H1 (cell line): ENCODE measurements around the gene IL16. TPM values are rescaled to one million over a fixed set of nuclear protein-coding genes. Genes with fewer than 3 reads are reported as not detected.

Experiments
- CTCF ChIA-PET: fragments of 300-600 bp; sonication (Branson Sonifier 250); formaldehyde crosslinking; loops from one replicate; lab custom pipeline; 2021; ENCODE audit not compliant: partially characterized antibody; lab: Charles Lee
- POLR2A ChIA-PET: fragments of 300-600 bp; sonication (Branson Sonifier 250); formaldehyde crosslinking; loops from one replicate; lab custom pipeline; 2021; ENCODE audit warnings: inconsistent platforms; ENCODE audit not compliant: partially characterized antibody; lab: Charles Lee
- DNase-seq, 2 experiments: peaks; one replicate each; pipeline versions ENCODE4 v3.0.0 to v3.0.0-alpha.2; 2010 to 2022; ENCODE audit warnings: low spot score in 2 of 2, low read depth in 1 of 2, mixed read lengths in 1 of 2
- FAIRE-seq: peaks from 2 replicates; lab custom pipeline; 2011; peaks lifted over from hg19 to GRCh38; lab: Jason Lieb, UNC
- H2AFZ ChIP-seq: 2 replicates; pipeline ENCODE4 v1.8.1; 2012; ENCODE audit warnings: low read length, inconsistent platforms
- H2AK5ac ChIP-seq: 2 replicates; pipeline ENCODE4 v1.6.1; 2013; ENCODE audit warnings: low read depth, low read length
- H2BK120ac ChIP-seq: replicated peaks from 2 replicates; pipeline ENCODE3; 2013; ENCODE audit warnings: low read depth, low read length, inconsistent platforms
- H2BK12ac ChIP-seq: 2 replicates; pipeline ENCODE4 v1.6.1; 2013; ENCODE audit warnings: low read depth, low read length
- H2BK15ac ChIP-seq: 2 replicates; pipeline ENCODE4 v1.6.1; 2013; ENCODE audit warnings: low read length
- H2BK20ac ChIP-seq: 2 replicates; pipeline ENCODE4 v1.6.1; 2013; ENCODE audit warnings: low read length
- H2BK5ac ChIP-seq: 2 replicates; pipeline ENCODE4 v1.6.1; 2013; ENCODE audit warnings: low read depth, low read length
- H3K14ac ChIP-seq: 2 replicates; pipeline ENCODE4 v1.6.1; 2013; ENCODE audit warnings: inconsistent platforms; ENCODE audit not compliant: insufficient read length
- H3K18ac ChIP-seq: 2 replicates; pipeline ENCODE4 v1.6.1; 2013; ENCODE audit warnings: low read length; ENCODE audit errors: extremely low read depth
- H3K23ac ChIP-seq: 2 replicates; pipeline ENCODE4 v1.6.1; 2013; ENCODE audit warnings: inconsistent platforms; ENCODE audit not compliant: insufficient read length
- H3K23me2 ChIP-seq: 2 replicates; pipeline ENCODE4 v1.6.1; 2013; ENCODE audit warnings: low read depth, low read length
- H3K27ac ChIP-seq: 2 replicates; pipeline ENCODE4 v1.6.1; 2011; ENCODE audit warnings: low read depth, low read length, inconsistent platforms
- H3K27me3 ChIP-seq, 4 experiments: replicated peaks in 1 of 4; 1 replicate in 1 of 4; 2 replicates in 3 of 4; pipeline versions ENCODE4 v1.6.1 to v1.8.1; 2011 to 2013; ENCODE audit warnings: low read length in 3 of 4, mild to moderate bottlenecking in 3 of 4, inconsistent platforms in 2 of 4, mixed read lengths in 2 of 4, moderate library complexity in 1 of 4; ENCODE audit not compliant: control insufficient read depth in 3 of 4, insufficient read depth in 3 of 4; ENCODE audit errors: extremely low read depth in 1 of 4
- H3K36me3 ChIP-seq, 4 experiments: 2 replicates each; pipeline versions ENCODE4 v1.6.1 to v1.8.1; 2011 to 2013; ENCODE audit warnings: mild to moderate bottlenecking in 4 of 4, low read length in 3 of 4, moderate library complexity in 2 of 4, control low read depth in 1 of 4, inconsistent platforms in 1 of 4; ENCODE audit not compliant: insufficient read depth in 4 of 4, control insufficient read depth in 2 of 4
- H3K4ac ChIP-seq: replicated peaks from 2 replicates; pipeline ENCODE3; 2013; ENCODE audit warnings: low read length, low read depth, mixed read lengths, inconsistent platforms; ENCODE audit not compliant: insufficient read length
- H3K4me1 ChIP-seq, 4 experiments: replicated peaks in 1 of 4; 1 replicate in 1 of 4; 2 replicates in 3 of 4; pipeline versions ENCODE4 v1.6.1 to v1.8.1; 2011 to 2013; ENCODE audit warnings: low read length in 3 of 4, inconsistent platforms in 2 of 4, mixed read lengths in 1 of 4; ENCODE audit not compliant: insufficient read depth in 4 of 4, control insufficient read depth in 3 of 4
- H3K4me2 ChIP-seq, 2 experiments: 2 replicates each; pipeline versions ENCODE4 v1.6.1 to v1.8.1; 2011 to 2013; ENCODE audit warnings: low read depth in 2 of 2, low read length in 2 of 2, control low read depth in 1 of 2, inconsistent platforms in 1 of 2, mild to moderate bottlenecking in 1 of 2; ENCODE audit not compliant: insufficient read depth in 1 of 2
- H3K4me3 ChIP-seq, 4 experiments: fragments of 200-600, 300-600 bp in 1 of 4; sonication (generic), shearing (Covaris generic), sonication (Bioruptor Twin) in 1 of 4; 2 replicates each; pipeline versions ENCODE4 v1.5.1 to v1.8.1; 2011 to 2016; ENCODE audit warnings: low read length in 4 of 4, low read depth in 3 of 4, control low read depth in 2 of 4, inconsistent platforms in 2 of 4, mild to moderate bottlenecking in 2 of 4, mixed read lengths in 1 of 4, moderate library complexity in 1 of 4; ENCODE audit not compliant: insufficient read depth in 2 of 4; ENCODE audit errors: extremely low read depth in 1 of 4
- H3K56ac ChIP-seq: replicated peaks from 2 replicates; pipeline ENCODE3; 2013; ENCODE audit warnings: low read depth, mild to moderate bottlenecking, mixed read lengths, low read length, inconsistent platforms; ENCODE audit not compliant: insufficient read length
- H3K79me1 ChIP-seq: 2 replicates; pipeline ENCODE4 v1.6.1; 2013; ENCODE audit warnings: low read depth, low read length, control low read depth
- H3K79me2 ChIP-seq, 2 experiments: 2 replicates each; pipeline versions ENCODE4 v1.6.1 to v1.8.1; 2012 to 2013; ENCODE audit warnings: low read length in 2 of 2, mild to moderate bottlenecking in 2 of 2, inconsistent platforms in 1 of 2; ENCODE audit not compliant: insufficient read depth in 2 of 2, control insufficient read depth in 1 of 2
- H3K9ac ChIP-seq, 4 experiments: replicated peaks in 1 of 4; 1 replicate in 1 of 4; 2 replicates in 3 of 4; pipeline versions ENCODE4 v1.6.1 to v1.8.1; 2011 to 2013; ENCODE audit warnings: low read depth in 3 of 4, low read length in 3 of 4, control low read depth in 2 of 4, mild to moderate bottlenecking in 2 of 4, moderate library complexity in 2 of 4, inconsistent platforms in 1 of 4; ENCODE audit errors: extremely low read depth in 1 of 4
- H3K9me3 ChIP-seq, 2 experiments: 2 replicates each; pipeline versions ENCODE4 v1.6.1 to v1.8.1; 2012 to 2013; ENCODE audit warnings: mild to moderate bottlenecking in 2 of 2, moderate library complexity in 2 of 2, control low read depth in 1 of 2, inconsistent platforms in 1 of 2, low read depth in 1 of 2, low read length in 1 of 2, mixed read lengths in 1 of 2; ENCODE audit not compliant: insufficient read depth in 2 of 2
- H4K20me1 ChIP-seq, 2 experiments: replicated peaks in 1 of 2; 2 replicates each; pipeline versions ENCODE3 to v1.8.1; 2011 to 2013; ENCODE audit warnings: inconsistent platforms in 2 of 2, low read length in 2 of 2, mild to moderate bottlenecking in 1 of 2; ENCODE audit not compliant: insufficient read depth in 2 of 2, control insufficient read depth in 1 of 2
- H4K5ac ChIP-seq: 2 replicates; pipeline ENCODE4 v1.6.1; 2013; ENCODE audit warnings: low read length, low read depth, mixed read lengths, inconsistent platforms; ENCODE audit not compliant: insufficient read length
- H4K8ac ChIP-seq: 2 replicates; pipeline ENCODE4 v1.8.0; 2013; ENCODE audit warnings: mild to moderate bottlenecking, moderate library complexity, low read length, inconsistent platforms; ENCODE audit not compliant: insufficient read depth; ENCODE audit errors: extremely low read depth
- H4K91ac ChIP-seq: replicated peaks from 2 replicates; pipeline ENCODE3; 2013; ENCODE audit warnings: low read length, mixed read lengths, inconsistent platforms; ENCODE audit not compliant: insufficient read length
- CBX8 ChIP-seq: fragments of 300-800, 300-1000 bp; sonication (generic); IDR thresholded peaks from 2 replicates; pipeline ENCODE4 v1.7.1; 2016; ENCODE audit warnings: low read depth, low read length, borderline replicate concordance
- CTBP2 ChIP-seq: IDR thresholded peaks from 2 replicates; pipeline ENCODE4 v1.7.0; 2011; ENCODE audit warnings: borderline replicate concordance, mild to moderate bottlenecking, moderate library complexity, mixed read lengths, low read length; ENCODE audit not compliant: insufficient read depth, insufficient read length
- EP300 ChIP-seq, 2 experiments: IDR thresholded peaks; 1 replicate in 1 of 2; 2 replicates in 1 of 2; pipeline ENCODE4 v1.6.1; 2011 to 2012; ENCODE audit warnings: low read depth in 2 of 2, low read length in 2 of 2, mild to moderate bottlenecking in 2 of 2, borderline replicate concordance in 1 of 2, inconsistent platforms in 1 of 2, moderate library complexity in 1 of 2
- EZH2 ChIP-seq: fragments of 200-600 bp; sonication (generic); IDR thresholded peaks from 2 replicates; pipeline ENCODE4 v1.7.1; 2012; ENCODE audit warnings: low read depth, mild to moderate bottlenecking, moderate library complexity, low read length, inconsistent platforms; ENCODE audit not compliant: severe bottlenecking
- JUN ChIP-seq: IDR thresholded peaks from 2 replicates; pipeline ENCODE4 v1.6.1; 2011; ENCODE audit warnings: low read depth, mild to moderate bottlenecking, improper control_type of control experiment, low read length
- NANOG ChIP-seq: IDR thresholded peaks from 2 replicates; pipeline ENCODE4 v1.6.1; 2011; ENCODE audit warnings: low read length, low read depth, mild to moderate bottlenecking, inconsistent platforms; ENCODE audit not compliant: insufficient read depth, poor library complexity, severe bottlenecking
- PHF8 ChIP-seq: fragments of 200-600 bp; sonication (generic); conservative IDR thresholded peaks from 2 replicates; pipeline ENCODE4 v1.7.1; 2012; ENCODE audit warnings: low read depth, mild to moderate bottlenecking, inconsistent platforms, low read length, moderate library complexity
- RFX5 ChIP-seq: IDR thresholded peaks from 2 replicates; pipeline ENCODE4 v1.6.1; 2011; ENCODE audit warnings: low read depth, low read length, improper control_type of control experiment, borderline replicate concordance
- SIN3A ChIP-seq, 2 experiments: IDR thresholded peaks in 1 of 2; conservative IDR thresholded peaks in 1 of 2; 2 replicates each; pipeline ENCODE4 v1.6.1; 2011 to 2012; ENCODE audit warnings: low read length in 2 of 2, improper control_type of control experiment in 1 of 2, low read depth in 1 of 2, mild to moderate bottlenecking in 1 of 2
- SUZ12 ChIP-seq: fragments of 200-600 bp; sonication (generic); IDR thresholded peaks from 2 replicates; pipeline ENCODE4 v1.6.1; 2012; ENCODE audit warnings: mild to moderate bottlenecking, inconsistent platforms, low read length, moderate library complexity, mixed read lengths
- WGBS, 2 experiments: shearing (Covaris generic) in 1 of 2; methylation state at CpG; one replicate each; pipeline versions ENCODE4 v1.1.6 to v1.1.7; 2013 to 2015; ENCODE audit warnings: low lambda C conversion rate in 2 of 2, mixed read lengths in 2 of 2, inconsistent platforms in 1 of 2, low coverage in 1 of 2, missing lambda C conversion rate in 1 of 2; ENCODE audit not compliant: insufficient replicate concordance in 2 of 2, insufficient coverage in 1 of 2, insufficient read length in 1 of 2; ENCODE audit errors: extremely low coverage in 1 of 2, missing lambda C conversion rate in 1 of 2; 5-methylcytosine and 5-hydroxymethylcytosine counted together
- polyA plus RNA-seq, 7 experiments: library from polyadenylated mRNA; depleted of rRNA in 3 of 7; stranded (reverse) in 5 of 7; unstranded in 2 of 7; fragments of >200 nt in 5 of 7; fragments of 200-250 nt in 2 of 7; gene quantifications; 1 replicate in 5 of 7; 2 replicates in 1 of 7; 4 replicates in 1 of 7; pipeline versions ENCODE4 v1.2.1 to v1.2.3, GENCODE V29; 2011 to 2013; ENCODE audit warnings: missing spikeins in 2 of 7, mixed read lengths in 2 of 7
- total RNA-seq: library from RNA; stranded (reverse); fragmentation: NEBNext Ultra II Directional; extraction: Animal tissue kit (Norgen Biotek cat#: 25700); gene quantifications from 2 replicates; pipeline ENCODE4 v1.2.1, GENCODE V29; 2021

Gene IL16
- total and polyA plus RNA-seq, 2 of the 8 experiments (the other 6 are each of a cell fraction or from before 2014, with no cell fraction given), result 0.03 to 0.09 TPM

- FAIRE-seq (no peak), DNase-seq (no peak)
- H4K8ac ChIP-seq, result no peak overlapping the region
- H3K23me2 ChIP-seq, result no peaks in the 10 kb centered on the region
- WGBS, 2 experiments, result 86% methylated on average over 6 of the region's 6 CpGs; no CpG with 5 or more reads in 1 of the 2 experiments
- peaks cover 0 to 13% (median 7%) of the 10 kb centered on the region in 4 experiments; a peak in 6 of 8 replicates for H3K36me3 ChIP-seq
- H4K20me1 ChIP-seq, result peaks cover 0 to 3% of the 10 kb centered on the region in 2 experiments
- H3K9ac ChIP-seq, result no peak overlapping the region
- no peaks in the 10 kb centered on the region; a peak in 1 of 7 replicates for H3K4me1 ChIP-seq
- no peak for TF ChIP-seq JUN
- TF ChIP-seq SIN3A (conservative IDR thresholded peaks at IDR 0.05 in 1 of 2, IDR thresholded peaks at IDR 0.05 in 1 of 2; ENCODE audit: low read depth in 1 of 2, low read length in 2 of 2), result no peak
- no peak for TF ChIP-seq EZH2
- TF ChIP-seq NANOG, result no peak
- TF ChIP-seq EP300 (IDR thresholded peaks at IDR 0.05; ENCODE audit: borderline replicate concordance in 1 of 2, low read depth in 2 of 2, low read length in 2 of 2), result no peak
- TF ChIP-seq CTBP2, result no peak
- TF ChIP-seq RFX5, result no peak
- TF ChIP-seq SUZ12, result no peak
- TF ChIP-seq CBX8, result no peak
- TF ChIP-seq PHF8, result no peak
- H3K4ac ChIP-seq, result no peak overlapping the region
- H2BK20ac ChIP-seq, result no peak overlapping the region
- H3K79me1 ChIP-seq, result no peaks in the 10 kb centered on the region
- ChIA-PET POLR2A (no interaction called here), CTCF (no interaction called here)
- no peak overlapping the region for H3K4me3 ChIP-seq
- no peak overlapping the region for H3K18ac ChIP-seq
- no peak overlapping the region for H2BK5ac ChIP-seq
- H2BK15ac ChIP-seq, result no peak overlapping the region
- no peak overlapping the region for H3K4me2 ChIP-seq
- H2AFZ ChIP-seq, result no peak overlapping the region
- no peak overlapping the region for H3K56ac ChIP-seq
- no peak overlapping the region for H2BK12ac ChIP-seq
- no peak overlapping the region for H2AK5ac ChIP-seq
- H3K9me3 ChIP-seq, result no peaks in the 10 kb centered on the region
- H2BK120ac ChIP-seq, result no peak overlapping the region
- H4K91ac ChIP-seq, result no peak overlapping the region
- no peak overlapping the region for H3K23ac ChIP-seq
- H3K27me3 ChIP-seq, result no peaks in the 10 kb centered on the region
- H3K27ac ChIP-seq, result no peak overlapping the region
- H4K5ac ChIP-seq, result no peak overlapping the region
- H3K79me2 ChIP-seq, result no peaks in the 10 kb centered on the region
- no peak overlapping the region for H3K14ac ChIP-seq
Observed at GRCh38 chr15:81317642-81318017, 121.0 kb downstream of the IL16 start.
